DMS 273 treated with DMSO at 0.1 percent for 48 hours (cell line): ENCODE results near the gene IFT22.
"Not testable (repeated sequence)": the region's sequence is repeated elsewhere in the genome, so short reads cannot be mapped to it uniquely, and the experiment has no call there.

Source experiments
- DNase-seq: peaks from one replicate; lab custom pipeline; 2025; lab: John Stamatoyannopoulos, UW

The IFT22 gene

DNA sequence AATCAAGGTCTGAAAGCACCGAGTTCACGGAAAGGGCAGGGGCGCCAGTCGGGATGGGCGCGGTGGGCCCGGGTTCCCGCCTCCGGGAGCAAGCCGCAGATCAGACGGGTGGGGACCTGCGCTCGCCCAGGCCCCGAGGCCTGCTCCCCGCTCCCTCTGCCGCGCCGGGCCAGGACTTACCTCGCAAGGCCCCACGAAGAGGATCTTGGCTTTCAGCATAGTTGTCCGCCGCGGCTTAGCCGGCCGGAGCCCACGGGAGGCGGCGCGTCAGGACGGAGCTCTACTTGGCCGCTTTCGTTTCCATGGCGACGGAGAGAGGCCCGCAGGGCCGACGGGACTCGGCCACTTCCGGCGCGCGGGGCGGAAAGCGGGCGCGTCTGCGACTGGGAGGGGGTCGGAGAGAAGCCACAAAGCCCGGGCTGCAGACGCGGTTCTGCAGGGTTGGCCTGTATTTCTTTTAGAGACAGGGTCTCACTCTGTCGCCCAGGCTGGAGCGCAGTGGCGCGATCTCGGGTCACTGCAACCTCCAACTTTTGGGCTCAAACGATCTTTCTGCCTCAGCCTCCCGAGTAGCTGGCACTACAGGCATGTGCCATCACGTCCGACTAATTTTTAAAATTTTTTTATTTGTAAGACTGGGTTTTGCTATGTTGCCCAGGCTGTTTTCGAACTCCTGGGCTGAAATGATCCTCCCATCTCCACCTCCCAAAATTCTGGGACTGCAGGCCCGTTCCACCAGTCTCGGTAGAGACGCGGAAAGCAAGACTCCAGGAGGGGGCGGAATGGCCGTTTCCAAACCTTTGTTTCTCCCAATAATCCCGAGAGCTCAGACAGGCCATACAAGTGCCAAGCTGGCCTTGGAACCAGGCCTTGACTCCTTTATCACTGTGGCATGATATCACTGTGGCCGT is at the start of gene IFT22:
TSS of gene IFT22 (minus strand) at position 322 of the 911 bp plus-strand sequence. CDS start at position 219, 103 bp downstream.
- peak; percentile 68 for DNase-seq

- no peak for DNase-seq
Observed at GRCh38 chr7:101370836-101371235, 49.2 kb upstream of the IFT22 start.

DNA sequence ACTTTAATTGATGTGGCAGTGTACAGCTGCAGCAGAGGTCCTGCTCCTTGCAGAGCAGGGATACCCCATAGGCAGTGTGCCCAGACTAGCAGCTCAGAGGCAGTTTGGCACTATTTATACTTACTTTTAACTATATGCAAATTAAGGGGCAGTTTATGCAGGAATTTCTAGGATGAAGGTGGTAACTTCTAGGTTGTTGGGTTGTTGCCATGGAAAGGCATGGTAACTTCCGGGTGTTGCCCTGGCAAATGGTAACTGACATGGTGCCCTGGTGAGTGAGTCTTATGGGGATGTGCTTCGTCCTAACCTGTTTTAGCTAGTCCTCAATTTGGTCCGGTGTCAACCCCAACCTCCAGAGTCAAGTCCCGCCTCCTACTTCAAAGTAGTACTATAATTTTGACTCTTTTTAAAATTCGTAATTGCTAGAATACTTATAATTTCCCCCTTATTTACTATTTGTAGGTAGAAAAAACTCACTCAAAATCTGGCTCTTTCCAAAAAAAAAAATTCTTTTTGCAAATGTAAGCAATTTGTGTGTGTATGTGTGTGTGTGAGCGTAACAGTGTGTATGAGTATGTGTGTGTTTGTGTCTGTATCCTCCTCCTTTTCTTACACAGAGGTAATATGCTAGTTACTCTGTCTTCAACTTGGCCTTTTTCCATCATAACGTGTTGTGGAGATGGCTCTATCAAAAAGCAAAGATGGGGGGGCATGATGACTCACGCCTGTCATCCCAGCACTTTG is 47.0 kb upstream of the IFT22 start:
- no peak for DNase-seq

- no peak for DNase-seq
Observed at GRCh38 chr7:101367676-101368075, 46.1 kb upstream of the IFT22 start.

- DNase-seq, result no peak
Observed at GRCh38 chr7:101365956-101366355, 44.3 kb upstream of the IFT22 start.

GRCh38 chr7:101363734-101364374 is 42.2 kb upstream of the IFT22 start:
- DNase-seq, result peak; percentile 33

DNA sequence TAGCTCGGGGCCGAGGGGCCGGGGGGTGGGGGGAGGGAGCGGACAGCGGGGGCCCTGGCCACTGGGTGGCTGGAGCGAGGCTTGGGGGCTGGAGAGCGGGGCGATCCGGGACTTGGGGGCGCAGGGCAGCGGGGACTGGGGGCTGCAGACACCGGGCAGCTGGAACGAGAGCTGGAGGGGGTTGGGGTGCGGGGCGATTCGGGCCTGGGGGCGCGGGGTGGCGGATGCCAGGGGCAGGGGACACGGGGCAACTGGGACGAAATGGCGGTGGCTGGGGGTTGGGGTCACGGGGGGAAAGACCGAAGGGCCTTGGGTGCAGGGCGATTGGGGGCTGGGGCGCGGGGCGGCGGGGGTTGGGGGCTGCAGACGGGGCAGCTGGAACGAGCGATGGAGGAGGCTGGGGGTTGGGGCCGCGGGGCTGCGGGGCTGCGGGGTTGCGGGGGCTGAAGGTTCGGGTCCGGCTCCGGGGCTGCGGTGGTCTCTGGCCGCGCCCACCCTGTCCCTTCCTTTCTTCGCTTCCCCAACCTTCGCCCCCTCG is 41.7 kb upstream of the IFT22 start:
- DNase-seq, result no peak

DNA sequence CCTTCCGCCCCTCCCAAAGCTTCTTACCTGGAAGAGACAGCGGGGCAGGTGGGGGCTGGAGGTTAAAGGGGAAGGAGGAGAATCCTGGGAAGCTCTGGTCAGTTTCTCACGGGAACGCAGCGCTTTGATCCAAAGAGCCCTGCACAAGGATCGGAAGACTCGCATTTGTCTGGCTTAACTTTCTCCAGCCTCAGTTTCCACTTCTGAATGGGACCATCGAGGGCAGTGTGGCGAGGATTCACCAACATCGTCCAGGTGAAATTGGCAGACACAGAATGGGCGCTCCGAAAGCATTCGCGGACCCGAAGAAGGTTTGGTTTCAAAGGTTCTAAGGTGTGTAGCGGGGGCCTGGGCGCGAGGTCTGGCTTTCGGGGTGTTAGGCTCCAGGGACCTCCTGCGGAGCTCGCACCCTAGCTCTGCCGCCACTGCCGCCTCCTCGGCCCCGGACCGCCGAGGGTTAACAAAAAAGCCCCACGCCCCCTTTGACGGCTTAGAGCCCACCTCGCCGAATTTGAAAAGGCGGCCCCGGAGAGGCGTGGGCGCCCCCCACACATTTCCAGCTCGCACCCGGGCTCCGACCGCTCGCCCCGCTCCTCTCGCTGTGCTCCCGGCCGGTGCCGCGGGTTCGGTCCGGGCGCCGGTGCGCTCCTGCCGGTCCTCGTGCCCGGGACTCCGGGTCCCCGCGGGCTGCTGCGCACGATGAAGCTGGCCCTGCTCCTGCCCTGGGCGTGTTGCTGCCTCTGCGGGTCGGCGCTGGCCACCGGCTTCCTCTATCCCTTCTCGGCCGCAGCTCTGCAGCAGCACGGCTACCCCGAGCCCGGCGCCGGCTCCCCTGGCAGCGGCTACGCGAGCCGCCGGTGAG is 41.0 kb upstream of the IFT22 start, which contains the start of gene COL26A1:
TSS of gene COL26A1 (plus strand) at position 542 of the 862 bp plus-strand sequence. CDS start at position 700, 158 bp downstream.
- DNase-seq, result no peak

DNA sequence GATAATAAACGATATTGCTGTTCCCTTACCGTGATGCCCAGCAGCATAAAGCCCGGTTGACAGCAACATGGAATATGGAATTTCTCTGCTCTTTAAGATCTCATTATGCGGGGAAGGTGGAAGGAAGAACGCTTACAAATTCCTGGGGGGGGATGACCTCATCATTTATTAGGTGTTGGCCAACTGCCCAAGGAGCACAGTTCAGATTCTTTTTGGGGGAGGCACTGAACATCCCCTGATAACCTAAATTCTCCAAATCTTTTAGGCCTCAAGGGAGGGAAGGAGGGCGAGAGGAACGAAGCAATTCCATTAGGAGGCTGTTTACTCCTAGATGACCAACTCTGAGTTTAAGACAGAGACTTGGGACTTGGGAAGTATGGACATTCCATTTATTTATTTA is 35.8 kb upstream of the IFT22 start:
- no peak for DNase-seq

GRCh38 chr7:101352920-101353308 is 31.3 kb upstream of the IFT22 start:
- no peak for DNase-seq

DNA sequence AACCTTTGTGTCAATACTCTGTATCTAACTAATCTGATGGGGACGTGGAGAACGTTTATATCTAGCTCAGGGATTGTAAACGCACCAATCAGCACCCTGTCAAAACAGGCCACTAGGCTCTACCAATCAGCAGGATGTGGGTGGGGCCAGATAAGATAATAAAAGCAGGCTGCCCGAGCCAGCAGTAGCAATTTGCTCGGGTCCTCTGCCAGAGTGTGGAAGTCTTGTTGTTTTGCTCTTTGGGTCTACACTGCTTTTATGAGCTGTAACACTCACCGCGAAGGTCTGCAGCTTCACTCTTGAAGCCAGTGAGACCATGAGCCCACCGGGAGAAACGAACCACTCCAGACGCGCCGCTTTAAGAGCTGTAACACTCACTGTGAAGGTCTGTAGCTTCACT is 27.7 kb upstream of the IFT22 start:
- DNase-seq, result not testable (repeated sequence)

- not testable (repeated sequence) for DNase-seq
Observed at GRCh38 chr7:101348456-101349067, 26.9 kb upstream of the IFT22 start.

DNA sequence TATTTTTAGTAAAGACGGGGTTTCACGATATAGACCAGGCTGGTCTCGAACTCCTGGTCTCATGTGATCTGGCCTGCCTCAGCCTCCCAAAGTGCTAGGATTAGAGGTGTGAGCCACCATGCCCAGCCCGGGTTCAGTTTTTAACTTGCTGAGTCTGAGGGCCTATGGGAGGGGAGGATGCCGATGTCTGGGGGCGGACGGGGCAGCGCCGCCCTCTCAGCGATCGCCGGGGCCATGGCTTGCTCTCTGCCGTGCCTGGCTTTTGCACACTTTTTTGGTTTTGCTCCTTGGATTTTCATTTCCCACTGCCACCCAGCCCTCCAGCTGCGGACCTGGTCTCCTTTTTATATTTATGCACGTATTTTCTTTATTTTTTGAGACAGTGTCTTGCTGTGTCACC is 25.9 kb upstream of the IFT22 start:
- DNase-seq, result no peak

DNA sequence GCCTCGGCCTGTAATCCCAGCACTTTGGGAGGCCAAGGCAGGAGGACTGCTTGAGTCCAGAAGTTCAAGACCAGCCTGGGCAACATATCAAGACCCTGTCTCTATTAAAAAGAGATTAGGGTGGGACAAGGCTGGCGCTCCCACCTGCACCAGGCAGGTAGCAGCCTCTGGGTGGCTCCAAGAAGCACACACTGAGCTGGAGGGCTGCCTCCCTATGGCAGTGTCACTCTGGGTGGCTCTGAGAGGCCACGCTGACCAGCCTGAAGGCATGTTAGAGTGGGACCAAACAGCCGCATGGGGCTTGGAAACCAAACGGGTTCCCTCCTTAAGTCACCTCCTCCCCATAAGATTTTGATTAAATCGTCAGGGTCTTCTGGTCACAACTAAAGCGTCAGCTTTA is 21.3 kb upstream of the IFT22 start:
- no peak for DNase-seq

DNA sequence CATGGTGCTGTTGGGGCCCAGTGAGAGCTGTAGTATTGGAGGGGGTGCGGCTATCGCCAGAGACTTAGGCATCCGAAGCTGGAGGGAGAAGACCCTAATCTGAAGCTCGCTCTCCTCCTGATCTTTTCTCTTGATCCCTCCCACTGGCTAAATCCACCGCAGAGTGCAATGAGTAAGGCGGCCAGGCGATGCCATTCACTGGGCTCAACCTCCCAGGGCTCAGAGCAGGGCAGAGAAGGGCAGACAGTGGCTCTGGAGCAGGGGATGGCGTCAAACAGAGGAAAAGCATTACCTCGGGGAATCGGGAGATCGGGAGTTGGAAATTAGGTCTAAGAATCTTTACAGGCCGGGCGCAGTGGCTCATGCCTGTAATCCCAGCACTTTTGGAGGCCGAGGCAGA is 18.8 kb upstream of the IFT22 start:
- DNase-seq, result no peak

DNA sequence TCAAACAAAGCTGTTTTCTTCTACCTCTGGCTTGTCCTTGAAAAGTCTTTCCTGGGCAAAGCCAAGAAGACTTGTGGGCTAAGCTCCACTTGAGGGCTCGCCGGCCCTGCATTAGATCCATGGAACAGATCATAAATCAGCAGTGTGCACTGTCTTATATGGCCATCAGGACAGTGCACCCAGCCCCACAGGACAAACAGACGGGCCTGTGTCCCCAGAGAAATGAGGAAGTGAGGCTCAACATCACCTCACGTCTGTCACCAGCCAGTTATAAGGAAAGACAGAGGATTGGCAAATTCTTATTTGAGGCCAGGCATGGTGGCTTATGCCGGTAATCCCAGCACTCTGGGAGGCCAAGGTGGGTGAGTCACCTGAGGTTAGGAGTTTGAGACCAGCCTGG is 12.3 kb upstream of the IFT22 start:
- no peak for DNase-seq

DNA sequence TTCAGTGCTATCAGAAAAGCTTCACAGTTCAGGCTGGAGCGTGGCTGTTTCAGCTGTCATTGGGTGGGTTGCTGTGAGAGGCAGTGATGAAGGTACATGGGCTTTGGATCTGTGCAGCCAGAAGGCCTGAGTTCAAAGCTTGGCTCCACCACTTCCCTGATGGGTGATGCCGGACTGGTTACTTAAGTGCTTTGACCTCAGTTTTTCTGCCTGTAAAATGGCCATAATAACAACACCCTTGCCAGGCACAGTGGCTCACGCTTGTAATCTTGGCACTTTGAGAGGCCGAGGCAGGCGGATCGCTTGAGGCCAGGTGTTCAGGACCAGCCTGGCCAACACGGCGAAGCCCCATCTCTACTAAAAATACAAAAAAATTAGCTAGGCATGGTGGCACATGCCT is 10.4 kb upstream of the IFT22 start:
- DNase-seq, result no peak

GRCh38 chr7:101330011-101330484 is 8.4 kb upstream of the IFT22 start:
- DNase-seq, result no peak

GRCh38 chr7:101328159-101328558 is 6.5 kb upstream of the IFT22 start:
- no peak for DNase-seq

DNA sequence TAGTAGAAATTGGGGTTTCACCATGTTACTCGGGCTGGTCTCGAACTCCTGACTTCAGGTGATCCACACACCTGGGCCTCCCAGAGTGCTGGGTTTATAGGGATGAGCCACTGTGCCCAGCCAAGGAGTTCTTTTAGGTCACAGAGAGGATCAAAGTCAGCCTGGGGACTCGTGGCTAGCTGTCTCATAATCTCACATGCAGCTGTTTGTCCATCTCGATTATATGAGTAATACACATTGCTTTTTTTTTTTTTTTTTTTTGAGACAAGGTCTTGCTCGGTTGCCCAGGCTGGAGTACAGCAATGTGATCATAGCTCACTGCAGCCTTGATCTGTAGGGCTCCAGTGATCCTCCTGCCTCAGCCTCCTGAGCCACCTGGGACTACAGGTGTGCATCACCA is 2.2 kb downstream of the IFT22 start:
- DNase-seq, result no peak

- DNase-seq, result no peak
Observed at GRCh38 chr7:101315336-101315735, 6.3 kb downstream of the IFT22 start.
